Neural progenitor cell (in vitro differentiated cells): Measurements from ENCODE around the gene PPIL6. TPM values are rescaled to one million over a fixed set of nuclear protein-coding genes. Genes with fewer than 3 reads are reported as not detected.

Experiments
- DNase-seq: peaks from one replicate; pipeline ENCODE4 v3.0.0-alpha.2; 2016; ENCODE audit warnings: low spot score
- H2AFZ ChIP-seq: fragments of 200-600 bp; sonication (generic); replicated peaks from 2 replicates; pipeline ENCODE4 v1.6.1; 2016; ENCODE audit warnings: antibody characterized with exemption
- H3F3A ChIP-seq: fragments of 200-600 bp; sonication (generic); 2 replicates; pipeline ENCODE4 v1.6.1; 2016; ENCODE audit warnings: antibody characterized with exemption, low read depth
- H3K27ac ChIP-seq: fragments of 200-600 bp; sonication (generic); 2 replicates; pipeline ENCODE4 v1.5.1; 2016; ENCODE audit warnings: mild to moderate bottlenecking
- H3K27me3 ChIP-seq: fragments of 200-600 bp; sonication (generic); 2 replicates; pipeline ENCODE4 v1.6.1; 2016; ENCODE audit warnings: mild to moderate bottlenecking, moderate library complexity
- H3K36me3 ChIP-seq: fragments of 200-600 bp; sonication (generic); 2 replicates; pipeline ENCODE4 v1.5.1; 2016
- H3K4me1 ChIP-seq: fragments of 200-600 bp; sonication (generic); 2 replicates; pipeline ENCODE4 v1.6.1; 2016; ENCODE audit warnings: mixed run types
- H3K4me2 ChIP-seq: fragments of 200-600 bp; sonication (generic); 2 replicates; pipeline ENCODE4 v1.6.1; 2016
- H3K4me3 ChIP-seq: fragments of 200-600 bp; sonication (generic); 2 replicates; pipeline ENCODE4 v1.5.1; 2016
- H3K79me2 ChIP-seq: fragments of 200-600 bp; sonication (generic); 2 replicates; pipeline ENCODE4 v1.6.1; 2016; ENCODE audit warnings: low read depth
- H3K9ac ChIP-seq: fragments of 200-600 bp; sonication (generic); 2 replicates; pipeline ENCODE4 v1.6.1; 2016
- H3K9me3 ChIP-seq: fragments of 200-600 bp; sonication (generic); 2 replicates; pipeline ENCODE4 v1.5.1; 2016; ENCODE audit warnings: low read depth
- H4K20me1 ChIP-seq: fragments of 200-600 bp; sonication (generic); 2 replicates; pipeline ENCODE4 v1.6.1; 2016; ENCODE audit warnings: low read depth
- H3K27ac Mint-ChIP-seq: 3 replicates; pipeline ENCODE4 v1.8.0; 2021; ENCODE audit warnings: mixed read lengths
- H3K27me3 Mint-ChIP-seq: 2 replicates; pipeline ENCODE4 v1.8.0; 2022; ENCODE audit warnings: low read depth, mild to moderate bottlenecking, inconsistent platforms, moderate library complexity, mixed read lengths; ENCODE audit not compliant: insufficient read depth
- H3K36me3 Mint-ChIP-seq: 3 replicates; pipeline ENCODE4 v1.8.0; 2021; ENCODE audit warnings: mixed read lengths
- H3K4me1 Mint-ChIP-seq: 3 replicates; pipeline ENCODE4 v1.8.0; 2021; ENCODE audit warnings: mixed read lengths
- H3K4me3 Mint-ChIP-seq: 3 replicates; pipeline ENCODE4 v1.8.0; 2021; ENCODE audit warnings: mild to moderate bottlenecking, moderate library complexity, mixed read lengths
- H3K9me3 Mint-ChIP-seq: 3 replicates; pipeline ENCODE4 v1.8.0; 2020; ENCODE audit warnings: mixed read lengths
- CTCF ChIP-seq: fragments of 200-600 bp; sonication (generic); IDR thresholded peaks from 2 replicates; pipeline ENCODE4 v1.5.1; 2017; ENCODE audit warnings: antibody characterized with exemption, mild to moderate bottlenecking
- EZH2 ChIP-seq: fragments of 200-600 bp; sonication (generic); IDR thresholded peaks from 2 replicates; pipeline ENCODE4 v1.6.1; 2017; ENCODE audit warnings: antibody characterized with exemption, mild to moderate bottlenecking, moderate library complexity
- EZH2phosphoT487 ChIP-seq: fragments of 200-600 bp; sonication (generic); IDR thresholded peaks from 2 replicates; pipeline ENCODE4 v1.6.1; 2017; ENCODE audit warnings: antibody characterized with exemption
- total RNA-seq: library from RNA; depleted of rRNA; stranded (reverse); fragments of >200 nt; gene quantifications from 2 replicates; pipeline ENCODE4 v1.2.3, GENCODE V29; 2015; ENCODE audit warnings: low replicate concordance

The PPIL6 gene
- total RNA-seq, 1 donor from 2014 or later, result 7.9 TPM

GRCh38 chr6:109478222-109478805 is 37.9 kb upstream of the PPIL6 start:
- Mint-ChIP-seq H3K4me3 (peak overlapping the region; percentile 36), H3K27ac (no peak overlapping the region), H3K4me1 (peaks cover 37% of the 10 kb centered on the region), H3K9me3 (no peaks in the 10 kb centered on the region), H3K27me3 (peaks cover 2% of the 10 kb centered on the region), H3K36me3 (peaks cover 49% of the 10 kb centered on the region)
- Histone ChIP-seq H3K9me3 (no peaks in the 10 kb centered on the region), H3K9ac (no peak overlapping the region), H3K27me3 (no peaks in the 10 kb centered on the region), H3K4me1 (peaks cover 52% of the 10 kb centered on the region), H2AFZ (no peak overlapping the region), H4K20me1 (peaks cover 4% of the 10 kb centered on the region), H3K36me3 (peaks cover 6% of the 10 kb centered on the region), H3K79me2 (peaks cover 94% of the 10 kb centered on the region), H3K4me2 (peak overlapping the region; percentile 99), H3K4me3 (peak overlapping the region; percentile 35), H3K27ac (peak overlapping the region; percentile 75), H3F3A (peaks cover 26% of the 10 kb centered on the region)
- no peak for DNase-seq
- TF ChIP-seq EZH2phosphoT487 (no peak), CTCF (no peak)

GRCh38 chr6:109477725-109478124 is 37.3 kb upstream of the PPIL6 start:
- peaks cover 26% of the 10 kb centered on the region for H3F3A ChIP-seq
- Mint-ChIP-seq H3K4me1 (peaks cover 37% of the 10 kb centered on the region), H3K4me3 (no peak overlapping the region), H3K27me3 (peaks cover 2% of the 10 kb centered on the region), H3K36me3 (peaks cover 53% of the 10 kb centered on the region), H3K27ac (peak overlapping the region; percentile 95), H3K9me3 (no peaks in the 10 kb centered on the region)
- H3K4me2 ChIP-seq, result peak overlapping the region; percentile 99
- peaks cover 7% of the 10 kb centered on the region for H4K20me1 ChIP-seq
- peak overlapping the region; percentile 35 for H3K4me3 ChIP-seq
- peaks cover 6% of the 10 kb centered on the region for H3K36me3 ChIP-seq
- no peaks in the 10 kb centered on the region for H3K27me3 ChIP-seq
- no peak overlapping the region for H3K9ac ChIP-seq
- no peak overlapping the region for H2AFZ ChIP-seq
- no peaks in the 10 kb centered on the region for H3K9me3 ChIP-seq
- peak; percentile 61 for DNase-seq
- peak overlapping the region; percentile 75 for H3K27ac ChIP-seq
- peaks cover 93% of the 10 kb centered on the region for H3K79me2 ChIP-seq
- H3K4me1 ChIP-seq, result peaks cover 52% of the 10 kb centered on the region
- no peak for TF ChIP-seq EZH2
- no peak for TF ChIP-seq EZH2phosphoT487
- no peak for TF ChIP-seq CTCF

- H3K9me3 ChIP-seq, result no peaks in the 10 kb centered on the region
- peaks cover 7% of the 10 kb centered on the region for H4K20me1 ChIP-seq
- H3K4me3 ChIP-seq, result peak overlapping the region; percentile 35
- H3K4me1 ChIP-seq, result peaks cover 52% of the 10 kb centered on the region
- Mint-ChIP-seq H3K4me1 (peaks cover 35% of the 10 kb centered on the region), H3K9me3 (no peaks in the 10 kb centered on the region), H3K4me3 (no peak overlapping the region), H3K27ac (no peak overlapping the region), H3K36me3 (peaks cover 54% of the 10 kb centered on the region), H3K27me3 (peaks cover 3% of the 10 kb centered on the region)
- H3K36me3 ChIP-seq, result peaks cover 6% of the 10 kb centered on the region
- H3K27ac ChIP-seq, result peak overlapping the region; percentile 75
- peaks cover 26% of the 10 kb centered on the region for H3F3A ChIP-seq
- peak overlapping the region; percentile 99 for H3K4me2 ChIP-seq
- H3K79me2 ChIP-seq, result peaks cover 88% of the 10 kb centered on the region
- no peak overlapping the region for H3K9ac ChIP-seq
- TF ChIP-seq EZH2phosphoT487 (no peak), EZH2 (no peak), CTCF (no peak)
- no peak for DNase-seq
- no peaks in the 10 kb centered on the region for H3K27me3 ChIP-seq
- H2AFZ ChIP-seq, result no peak overlapping the region
Observed at GRCh38 chr6:109477184-109477583, 36.8 kb upstream of the PPIL6 start.
